ENCODE results near the gene FCHO1.

Gene FCHO1

GRCh38 chr19:17832443-17833208 is 81.3 kb downstream of the FCHO1 start:
- no peak for DNase-seq

GRCh38 chr19:17834350-17835181 is 83.3 kb downstream of the FCHO1 start:
- no peak for DNase-seq

- DNase-seq, result no peak
These were observed 84.1 kb downstream of the FCHO1 start for GRCh38 chr19:17835182-17836006.

- no peak for DNase-seq
These were observed 85.3 kb downstream of the FCHO1 start for GRCh38 chr19:17836530-17836929.

- no peak for DNase-seq
These were observed 86.7 kb downstream of the FCHO1 start for GRCh38 chr19:17837972-17838371.
